Measurements from ENCODE around the gene SLC39A9.

- TF ChIP-seq STAT6 (CRISPR knock-in tag; conservative IDR thresholded peaks at IDR 0.05; ENCODE audit: low read depth): no peak
- TF ChIP-seq, protein P1, sequence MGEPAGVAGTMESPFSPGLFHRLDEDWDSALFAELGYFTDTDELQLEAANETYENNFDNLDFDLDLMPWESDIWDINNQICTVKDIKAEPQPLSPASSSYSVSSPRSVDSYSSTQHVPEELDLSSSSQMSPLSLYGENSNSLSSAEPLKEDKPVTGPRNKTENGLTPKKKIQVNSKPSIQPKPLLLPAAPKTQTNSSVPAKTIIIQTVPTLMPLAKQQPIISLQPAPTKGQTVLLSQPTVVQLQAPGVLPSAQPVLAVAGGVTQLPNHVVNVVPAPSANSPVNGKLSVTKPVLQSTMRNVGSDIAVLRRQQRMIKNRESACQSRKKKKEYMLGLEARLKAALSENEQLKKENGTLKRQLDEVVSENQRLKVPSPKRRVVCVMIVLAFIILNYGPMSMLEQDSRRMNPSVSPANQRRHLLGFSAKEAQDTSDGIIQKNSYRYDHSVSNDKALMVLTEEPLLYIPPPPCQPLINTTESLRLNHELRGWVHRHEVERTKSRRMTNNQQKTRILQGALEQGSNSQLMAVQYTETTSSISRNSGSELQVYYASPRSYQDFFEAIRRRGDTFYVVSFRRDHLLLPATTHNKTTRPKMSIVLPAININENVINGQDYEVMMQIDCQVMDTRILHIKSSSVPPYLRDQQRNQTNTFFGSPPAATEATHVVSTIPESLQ (CRISPR knock-in tag; IDR thresholded peaks at IDR 0.05): no peak
- no peak for TF ChIP-seq CTCF (IDR thresholded peaks at IDR 0.05)
- TF ChIP-seq KAT7 (CRISPR knock-in tag; IDR thresholded peaks at IDR 0.05; ENCODE audit: borderline replicate concordance): no peak
- no peak for TF ChIP-seq EMX1 (CRISPR knock-in tag; IDR thresholded peaks at IDR 0.05)
- TF ChIP-seq, protein P2, sequence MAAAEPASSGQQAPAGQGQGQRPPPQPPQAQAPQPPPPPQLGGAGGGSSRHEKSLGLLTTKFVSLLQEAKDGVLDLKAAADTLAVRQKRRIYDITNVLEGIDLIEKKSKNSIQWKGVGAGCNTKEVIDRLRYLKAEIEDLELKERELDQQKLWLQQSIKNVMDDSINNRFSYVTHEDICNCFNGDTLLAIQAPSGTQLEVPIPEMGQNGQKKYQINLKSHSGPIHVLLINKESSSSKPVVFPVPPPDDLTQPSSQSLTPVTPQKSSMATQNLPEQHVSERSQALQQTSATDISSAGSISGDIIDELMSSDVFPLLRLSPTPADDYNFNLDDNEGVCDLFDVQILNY (CRISPR knock-in tag; IDR thresholded peaks at IDR 0.05): no peak
- no peak for TF ChIP-seq ATF3 (CRISPR knock-in tag; conservative IDR thresholded peaks at IDR 0.05)
- no peak for TF ChIP-seq MXD4 (CRISPR knock-in tag; IDR thresholded peaks at IDR 0.05; ENCODE audit: borderline replicate concordance)
- no peak for TF ChIP-seq ELF4 (CRISPR knock-in tag; IDR thresholded peaks at IDR 0.05; ENCODE audit: low read depth)
- TF ChIP-seq ATF1 (CRISPR knock-in tag; IDR thresholded peaks at IDR 0.05): no peak
- no peak for TF ChIP-seq TEAD1 (CRISPR knock-in tag; IDR thresholded peaks at IDR 0.05)
Measured at GRCh38 chr14:69471436-69471835, 72.9 kb downstream of the SLC39A9 start.
